Neural cell (in vitro differentiated cells): ENCODE measurements around the gene LRP2.

Experiments
- CTCF ChIP-seq: fragments of 450-650 bp; IDR thresholded peaks from 2 replicates; pipeline ENCODE4 v1.5.1; 2014; ENCODE audit warnings: antibody characterized with exemption, mild to moderate bottlenecking, moderate library complexity; ENCODE audit not compliant: poor library complexity, severe bottlenecking
- EP300 ChIP-seq: fragments of 450-650 bp; conservative IDR thresholded peaks from 2 replicates; pipeline ENCODE4 v1.6.1; 2014; ENCODE audit warnings: antibody characterized with exemption, mild to moderate bottlenecking, moderate library complexity; ENCODE audit not compliant: poor library complexity, severe bottlenecking
- EZH2 ChIP-seq: fragments of 200-600, 300-800 bp; shearing (Covaris generic), sonication (generic); IDR thresholded peaks from 2 replicates; pipeline ENCODE4 v1.6.1; 2014; ENCODE audit warnings: antibody characterized with exemption, low read length, borderline replicate concordance, mild to moderate bottlenecking; ENCODE audit not compliant: insufficient read depth, poor library complexity, severe bottlenecking
- POLR2AphosphoS5 ChIP-seq: IDR thresholded peaks from 2 replicates; pipeline ENCODE4 v1.6.1; 2012
- RAD21 ChIP-seq: fragments of 450-650 bp; conservative IDR thresholded peaks from 2 replicates; pipeline ENCODE4 v1.6.1; 2014; ENCODE audit warnings: antibody characterized with exemption, mild to moderate bottlenecking, moderate library complexity
- REST ChIP-seq: IDR thresholded peaks from 2 replicates; pipeline ENCODE4 v1.6.1; 2012; ENCODE audit warnings: borderline replicate concordance
- SMC3 ChIP-seq: fragments of 450-650 bp; conservative IDR thresholded peaks from 2 replicates; pipeline ENCODE4 v1.6.1; 2014; ENCODE audit warnings: antibody characterized with exemption, mild to moderate bottlenecking, moderate library complexity; ENCODE audit not compliant: poor library complexity
- TAF1 ChIP-seq: IDR thresholded peaks from 2 replicates; pipeline ENCODE4 v1.6.1; 2012; ENCODE audit warnings: low read depth

- TF ChIP-seq EP300 (no peak), POLR2AphosphoS5 (no peak), CTCF (no peak), SMC3 (no peak), RAD21 (no peak), TAF1 (no peak), EZH2 (no peak), REST (no peak)
These were observed 139.7 kb downstream of the LRP2 start for GRCh38 chr2:169222665-169223064.
